GM12878 (cell line): ENCODE data around the gene SMIM26. TPM values are rescaled to one million over a fixed set of nuclear protein-coding genes. Genes with fewer than 3 reads are reported as not detected.

Experiments
- ATAC-seq: fragments of 200-7000 bp; cut with Tn5 transposase; 3 replicates; pipeline ENCODE4 v1.9.1; 2020; ENCODE audit warnings: mild to moderate bottlenecking, moderate library complexity
- BruUV-seq: library from RNA; stranded (reverse); fragments of 400-500 nt; replicated peaks from 2 replicates; lab custom pipeline; 2021; lab: Mats Ljungman, UMichigan
- CTCF ChIA-PET: fragments of 300-600 bp; sonication (Branson Sonifier 250); formaldehyde crosslinking; extraction: SDS; loops from one replicate; lab custom pipeline; 2021; ENCODE audit warnings: inconsistent platforms; lab: Yijun Ruan, JAX
- POLR2A ChIA-PET: fragments of 350-600 bp; formaldehyde crosslinking; extraction: SDS; loops from one replicate; lab custom pipeline; 2021; ENCODE audit warnings: inconsistent platforms; lab: Charles Lee
- RAD21 ChIA-PET: fragments of 300-600 bp; sonication (Branson Sonifier 250); formaldehyde crosslinking; loops from one replicate; lab custom pipeline; 2023; ENCODE audit warnings: antibody characterized with exemption; ENCODE audit not compliant: unreplicated experiment; lab: Charles Lee
- SMC1A ChIA-PET: fragments of 300-600 bp; sonication (Branson Sonifier 250); formaldehyde crosslinking; loops from one replicate; lab custom pipeline; 2023; ENCODE audit not compliant: unreplicated experiment, uncharacterized antibody; lab: Charles Lee
- DNase-seq: peaks from one replicate; pipeline ENCODE4 v3.0.0-alpha.2; 2011; ENCODE audit warnings: low read depth, low spot score
- FAIRE-seq: peaks from 3 replicates; lab custom pipeline; 2011; peaks lifted over from hg19 to GRCh38; lab: Jason Lieb, UNC
- H2AFZ ChIP-seq: 2 replicates; pipeline ENCODE4 v1.6.0; 2011; ENCODE audit warnings: low read depth, low read length, control low read depth; ENCODE audit not compliant: control insufficient read depth
- H3K27ac ChIP-seq: 2 replicates; pipeline ENCODE4 v1.5.1; 2011; ENCODE audit warnings: control low read depth; ENCODE audit not compliant: control insufficient read depth, insufficient read depth
- H3K27me3 ChIP-seq, 2 experiments: replicated peaks in 1 of 2; 2 replicates each; pipeline versions ENCODE4 v1.6.0 to v1.6.1; 2011; ENCODE audit warnings: low read length in 1 of 2; ENCODE audit not compliant: control insufficient read depth in 2 of 2, insufficient read depth in 2 of 2
- H3K36me3 ChIP-seq, 2 experiments: 2 replicates each; pipeline ENCODE4 v1.5.1; 2011; ENCODE audit warnings: low read length in 1 of 2; ENCODE audit not compliant: control insufficient read depth in 2 of 2, insufficient read depth in 2 of 2
- H3K4me1 ChIP-seq: 2 replicates; pipeline ENCODE4 v1.6.1; 2011; ENCODE audit warnings: mild to moderate bottlenecking, low read length, moderate library complexity, mixed read lengths; ENCODE audit not compliant: control insufficient read depth, insufficient read depth
- H3K4me2 ChIP-seq: 2 replicates; pipeline ENCODE4 v1.6.0; 2011; ENCODE audit warnings: control low read depth; ENCODE audit not compliant: control insufficient read depth, insufficient read depth
- H3K4me3 ChIP-seq: fragments of 200-600 bp; sonication (generic); 2 replicates; pipeline ENCODE4 v1.5.1; 2016
- H3K79me2 ChIP-seq: 2 replicates; pipeline ENCODE4 v1.6.0; 2011; ENCODE audit warnings: low read length; ENCODE audit not compliant: control insufficient read depth, insufficient read depth
- H3K9ac ChIP-seq: 2 replicates; pipeline ENCODE4 v1.8.0; 2011; ENCODE audit warnings: low read length, control low read depth, mixed read lengths; ENCODE audit not compliant: control insufficient read depth, insufficient read depth
- H3K9me3 ChIP-seq: replicated peaks from 3 replicates; pipeline ENCODE4 v1.5.1; 2011; ENCODE audit warnings: mild to moderate bottlenecking, low read length; ENCODE audit not compliant: control insufficient read depth, insufficient read depth
- H4K20me1 ChIP-seq: 2 replicates; pipeline ENCODE4 v1.6.0; 2011; ENCODE audit not compliant: control insufficient read depth, insufficient read depth
- GATAD2B ChIP-seq: fragments of 450-650 bp; conservative IDR thresholded peaks from 2 replicates; pipeline ENCODE4 v1.6.1; 2017; ENCODE audit warnings: low read depth, mild to moderate bottlenecking, moderate library complexity
- KDM1A ChIP-seq: fragments of 200-600 bp; sonication (generic); IDR thresholded peaks from 2 replicates; pipeline ENCODE4 v1.6.1; 2016; ENCODE audit warnings: borderline replicate concordance
- NBN ChIP-seq: fragments of 450-650 bp; IDR thresholded peaks from 2 replicates; pipeline ENCODE4 v1.6.1; 2016
- SPI1 ChIP-seq: IDR thresholded peaks from 2 replicates; pipeline ENCODE4 v1.6.1; 2011; ENCODE audit warnings: low read depth, mild to moderate bottlenecking, low read length, moderate library complexity, borderline replicate concordance; ENCODE audit not compliant: insufficient read depth
- SREBF1 ChIP-seq: IDR thresholded peaks from 2 replicates; pipeline ENCODE4 v1.6.1; 2012; ENCODE audit warnings: mild to moderate bottlenecking, low read length
- ZBTB33 ChIP-seq: fragments of 450-650 bp; IDR thresholded peaks from 2 replicates; pipeline ENCODE4 v1.6.1; 2017; ENCODE audit warnings: mild to moderate bottlenecking
- ZNF207 ChIP-seq: fragments of 450-650 bp; IDR thresholded peaks from 2 replicates; pipeline ENCODE4 v1.6.1; 2014; ENCODE audit warnings: antibody characterized with exemption, mild to moderate bottlenecking, borderline replicate concordance
- ZNF687 ChIP-seq: fragments of 450-650 bp; IDR thresholded peaks from 2 replicates; pipeline ENCODE4 v1.6.1; 2017; ENCODE audit warnings: mild to moderate bottlenecking, moderate library complexity
- WGBS: methylation state at CpG from one replicate; pipeline ENCODE4 v1.1.6; 2016; ENCODE audit warnings: low lambda C conversion rate; ENCODE audit not compliant: insufficient replicate concordance, insufficient coverage; ENCODE audit errors: missing lambda C conversion rate; 5-methylcytosine and 5-hydroxymethylcytosine counted together
- in situ Hi-C: fragments of 300-500 bp; cut with MboI; formaldehyde crosslinking; loops from 9 replicates; pipeline ENCODE4 v1.14.3; 2018; ENCODE audit warnings: mixed read lengths
- intact Hi-C: fragments of 100-400 bp; cut with micrococcal nuclease; formaldehyde crosslinking; loops from one replicate; pipeline ENCODE4 v1.14.2; 2022; ENCODE audit not compliant: unreplicated experiment
- polyA plus RNA-seq, 11 experiments: library from polyadenylated mRNA; depleted of rRNA in 4 of 11; unstranded in 6 of 11; stranded (reverse) in 5 of 11; fragments of >200 nt; fragmentation: Nextera tagmentation in 4 of 11; fragmentation: Illumina TruSeq in 1 of 11; extraction: Ambion mirVana in 4 of 11; extraction: Trizol in 1 of 11; gene quantifications; 1 replicate in 1 of 11; 2 replicates in 10 of 11; pipeline versions ENCODE4 v1.2.1 to v1.2.3, GENCODE V29; 2011 to 2016; ENCODE audit warnings: inconsistent platforms in 2 of 11, missing spikeins in 2 of 11, low read depth in 1 of 11
- total RNA-seq, 4 experiments: library from RNA; depleted of rRNA in 3 of 4; stranded (reverse); fragments of >200 nt in 3 of 4; fragmentation: Illumina TruSeq in 1 of 4; extraction: Trizol in 1 of 4; gene quantifications; 2 replicates each; pipeline versions ENCODE4 v1.2.1 to v1.2.3, GENCODE V29; 2013 to 2021
- TF ChIP-seq, protein P1 (sequence below): fragments of 150-350 bp; IDR thresholded peaks from 2 replicates; pipeline ENCODE4 v1.6.1; 2014; ENCODE audit warnings: mild to moderate bottlenecking, low read depth, low read length

Gene SMIM26
- total and polyA plus RNA-seq, 10 of the 15 experiments (the other 5 are each of a cell fraction or from before 2014, with no cell fraction given), result 74.3 to 329 (median 176) TPM

GRCh38 chr20:18578581-18578980 lies 11.3 kb downstream of the SMIM26 start:
- H3K9ac ChIP-seq, result no peak overlapping the region
- no peak overlapping the region for H3K4me2 ChIP-seq
- no peaks in the 10 kb centered on the region for H3K36me3 ChIP-seq
- H3K27ac ChIP-seq, result no peak overlapping the region
- in situ Hi-C loops (loop anchor here (25.0 kb wide), 1 partner anchor 1434 kb away; the partner anchor contains the start of gene NAA20), intact Hi-C loops (no loop called here)
- H3K9me3 ChIP-seq, result no peaks in the 10 kb centered on the region
- ChIA-PET RAD21 (no interaction called here), CTCF (interaction anchor here (0.7 kb wide), 1 partner anchor 164 kb away, joined by 3 read pairs; no protein-coding TSS in a partner anchor), POLR2A (no interaction called here), SMC1A (no interaction called here)
- WGBS, result 35% methylated on average over 6 of the region's 6 CpGs
- peak overlapping the region; percentile 33; the same call in 1 of the 2 replicates for H2AFZ ChIP-seq
- no peak for TF ChIP-seq ZNF687
- TF ChIP-seq GATAD2B, result no peak
- TF ChIP-seq KDM1A, result no peak
- no peak for TF ChIP-seq NBN
- no peak for TF ChIP-seq SPI1
- TF ChIP-seq ZBTB33, result no peak
- TF ChIP-seq ZNF207, result no peak
- TF ChIP-seq SREBF1, result no peak
- TF ChIP-seq, protein P1, sequence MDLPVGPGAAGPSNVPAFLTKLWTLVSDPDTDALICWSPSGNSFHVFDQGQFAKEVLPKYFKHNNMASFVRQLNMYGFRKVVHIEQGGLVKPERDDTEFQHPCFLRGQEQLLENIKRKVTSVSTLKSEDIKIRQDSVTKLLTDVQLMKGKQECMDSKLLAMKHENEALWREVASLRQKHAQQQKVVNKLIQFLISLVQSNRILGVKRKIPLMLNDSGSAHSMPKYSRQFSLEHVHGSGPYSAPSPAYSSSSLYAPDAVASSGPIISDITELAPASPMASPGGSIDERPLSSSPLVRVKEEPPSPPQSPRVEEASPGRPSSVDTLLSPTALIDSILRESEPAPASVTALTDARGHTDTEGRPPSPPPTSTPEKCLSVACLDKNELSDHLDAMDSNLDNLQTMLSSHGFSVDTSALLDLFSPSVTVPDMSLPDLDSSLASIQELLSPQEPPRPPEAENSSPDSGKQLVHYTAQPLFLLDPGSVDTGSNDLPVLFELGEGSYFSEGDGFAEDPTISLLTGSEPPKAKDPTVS, result no peak
- H3K79me2 ChIP-seq, result no peaks in the 10 kb centered on the region
- DNase-seq, result no peak
- BruUV-seq, result no TSS peak
- FAIRE-seq, result no peak
- no peak overlapping the region for H3K4me3 ChIP-seq
- H3K27me3 ChIP-seq, result no peaks in the 10 kb centered on the region
- H4K20me1 ChIP-seq, result no peaks in the 10 kb centered on the region
- ATAC-seq, result no peak
- no peaks in the 10 kb centered on the region for H3K4me1 ChIP-seq
